H1 (cell line): ENCODE data around the gene ZNF213.

Experiments used
- CEBPB ChIP-seq: IDR thresholded peaks from 2 replicates; pipeline ENCODE4 v1.6.1; 2012; ENCODE audit warnings: low read depth, low read length
- CHD1 ChIP-seq: IDR thresholded peaks from 2 replicates; pipeline ENCODE4 v1.6.1; 2012; ENCODE audit warnings: low read depth, low read length, improper control_type of control experiment
- CTCF ChIP-seq, 3 experiments: IDR thresholded peaks; 1 replicate in 2 of 3; 2 replicates in 1 of 3; pipeline versions ENCODE4 v1.5.1 to v1.6.1; 2011; ENCODE audit warnings: low read length in 3 of 3, mild to moderate bottlenecking in 3 of 3, inconsistent platforms in 2 of 3, low read depth in 1 of 3, moderate library complexity in 1 of 3; ENCODE audit not compliant: insufficient read depth in 1 of 3; ENCODE audit errors: control extremely low read depth in 1 of 3
- EP300 ChIP-seq, 2 experiments: IDR thresholded peaks; 1 replicate in 1 of 2; 2 replicates in 1 of 2; pipeline ENCODE4 v1.6.1; 2011 to 2012; ENCODE audit warnings: low read depth in 2 of 2, low read length in 2 of 2, mild to moderate bottlenecking in 2 of 2, borderline replicate concordance in 1 of 2, inconsistent platforms in 1 of 2, moderate library complexity in 1 of 2
- JUND ChIP-seq: IDR thresholded peaks from 2 replicates; pipeline ENCODE4 v1.6.1; 2011; ENCODE audit warnings: mild to moderate bottlenecking, improper control_type of control experiment, low read length
- MAX ChIP-seq: IDR thresholded peaks from 2 replicates; pipeline ENCODE4 v1.6.1; 2012; ENCODE audit warnings: inconsistent platforms
- POLR2AphosphoS5 ChIP-seq: IDR thresholded peaks from 2 replicates; pipeline ENCODE4 v1.6.1; 2011; ENCODE audit warnings: low read depth, low read length
- SRF ChIP-seq: IDR thresholded peaks from 2 replicates; pipeline ENCODE4 v1.6.1; 2011; ENCODE audit warnings: mild to moderate bottlenecking, low read depth, low read length, moderate library complexity
- TF ChIP-seq, protein P1 (sequence below): IDR thresholded peaks from 2 replicates; pipeline ENCODE4 v1.6.1; 2011; ENCODE audit warnings: low read length, improper control_type of control experiment

GRCh38 chr16:3158026-3158509, 23.2 kb downstream of the ZNF213 start:
- TF ChIP-seq CTCF (IDR thresholded peaks at IDR 0.05; ENCODE audit: control extremely low read depth in 1 of 3, insufficient read depth in 1 of 3, low read depth in 1 of 3, low read length in 3 of 3), result no peak
- TF ChIP-seq CEBPB, result no peak
- TF ChIP-seq SRF, result no peak
- TF ChIP-seq JUND, result no peak
- no peak for TF ChIP-seq POLR2AphosphoS5
- no peak for TF ChIP-seq CHD1
- TF ChIP-seq, protein P1, sequence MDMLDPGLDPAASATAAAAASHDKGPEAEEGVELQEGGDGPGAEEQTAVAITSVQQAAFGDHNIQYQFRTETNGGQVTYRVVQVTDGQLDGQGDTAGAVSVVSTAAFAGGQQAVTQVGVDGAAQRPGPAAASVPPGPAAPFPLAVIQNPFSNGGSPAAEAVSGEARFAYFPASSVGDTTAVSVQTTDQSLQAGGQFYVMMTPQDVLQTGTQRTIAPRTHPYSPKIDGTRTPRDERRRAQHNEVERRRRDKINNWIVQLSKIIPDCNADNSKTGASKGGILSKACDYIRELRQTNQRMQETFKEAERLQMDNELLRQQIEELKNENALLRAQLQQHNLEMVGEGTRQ, result no peak
- TF ChIP-seq EP300 (IDR thresholded peaks at IDR 0.05; ENCODE audit: borderline replicate concordance in 1 of 2, low read depth in 2 of 2, low read length in 2 of 2), result no peak
- TF ChIP-seq MAX, result no peak
